ENCODE measurements around the gene MARK3. TPM values are rescaled to one million over a fixed set of nuclear protein-coding genes. Genes with fewer than 3 reads are reported as not detected.
"Not testable (repeated sequence)": the region's sequence is repeated elsewhere in the genome, so short reads cannot be mapped to it uniquely, and the experiment has no call there.

The MARK3 gene
- total RNA-seq, 2 experiments from 2014 or later: 76.0 to 84.2 TPM

DNA sequence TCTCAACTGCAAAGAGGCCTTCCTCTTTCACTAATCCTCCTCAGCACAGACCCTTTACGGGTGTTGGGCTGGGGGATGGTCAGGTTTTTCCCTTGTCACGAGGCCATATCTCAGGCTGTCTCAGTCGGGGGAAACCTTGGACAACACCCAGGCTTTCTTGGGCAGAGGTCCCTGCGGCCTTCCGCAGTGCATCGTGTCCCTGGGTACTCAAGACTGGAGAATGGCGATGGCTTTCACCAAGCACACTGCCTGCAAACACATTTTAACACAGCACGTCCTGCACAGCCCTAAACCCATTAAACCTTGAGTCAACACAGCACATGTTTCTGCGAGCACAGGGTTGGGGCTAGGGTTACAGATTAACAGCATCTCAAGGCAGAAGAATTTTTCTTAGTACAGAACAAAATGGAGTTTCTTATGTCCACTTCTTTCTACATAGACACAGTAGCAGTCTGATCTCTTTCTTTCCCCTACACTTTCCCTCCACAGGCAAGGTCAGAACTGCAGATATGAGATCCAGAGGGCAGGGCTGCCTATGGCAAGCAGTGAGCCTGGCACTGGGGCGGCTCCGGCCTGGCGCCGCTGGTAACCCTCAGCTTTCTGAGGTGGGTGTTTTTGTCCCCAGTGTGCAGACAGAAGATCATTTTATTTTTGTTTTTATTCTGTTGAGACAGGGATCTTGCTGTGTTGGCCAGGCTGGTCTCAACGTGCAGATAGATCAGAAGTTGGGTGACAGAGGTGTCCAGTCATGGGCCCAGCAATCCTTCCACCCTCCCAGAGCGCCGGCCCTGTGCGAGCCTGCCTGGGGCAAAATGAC lies 140.4 kb downstream of the MARK3 start:
- H3K4me3 Mint-ChIP-seq; POLR2A ChIA-PET; H3K36me3 Mint-ChIP-seq (ENCODE audit: low read depth); H3K27ac Mint-ChIP-seq; H3K9me3 Mint-ChIP-seq; CTCF ChIA-PET; DNase-seq: not testable (repeated sequence)
- Mint-ChIP-seq H3K4me1 (peaks cover 31% of the 10 kb centered on the region), H3K27me3 (peaks cover 26% of the 10 kb centered on the region)

DNA sequence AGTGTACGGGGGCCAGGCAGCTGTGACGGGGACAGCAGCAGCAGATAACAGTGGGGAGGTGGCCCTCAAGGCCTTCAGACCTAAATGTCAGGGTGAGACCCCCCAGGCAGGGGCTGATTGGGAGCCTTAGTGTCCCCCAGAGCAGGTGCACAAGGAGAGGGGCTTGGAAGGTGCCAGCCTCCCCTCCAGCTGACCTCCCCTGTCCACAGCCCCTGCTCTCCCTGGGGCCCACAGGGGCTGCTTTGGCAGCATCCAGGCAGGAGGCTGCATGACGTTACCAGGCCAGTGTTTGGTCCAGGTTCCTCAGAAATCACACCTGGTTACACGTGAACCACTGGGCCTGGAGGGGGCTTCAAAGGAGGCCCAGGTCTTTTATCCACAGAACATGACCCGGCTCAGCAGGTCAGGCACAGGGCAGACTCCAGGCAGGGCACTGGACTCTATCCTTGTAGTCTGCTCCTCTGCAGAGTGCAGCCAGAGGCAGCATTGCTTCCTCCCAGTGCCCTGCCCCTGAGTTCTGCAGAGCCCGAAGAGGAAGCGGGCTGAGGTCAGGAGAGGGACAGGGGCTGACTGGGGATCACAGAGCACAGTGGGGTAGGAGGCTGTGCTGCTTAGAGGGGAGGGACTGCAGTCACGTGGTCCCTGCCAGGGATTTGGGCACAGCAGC lies 141.2 kb downstream of the MARK3 start:
- ChIA-PET CTCF (interaction anchor here (1.0 kb wide), 1 partner anchor 19 kb away, joined by 3 read pairs; no protein-coding TSS in a partner anchor), POLR2A (interaction anchor here (5.8 kb wide), 1 partner anchor 36 kb away, joined by 50 read pairs; the partner anchor contains the start of genes BAG5 and COA8)
- Mint-ChIP-seq H3K27ac (no peak overlapping the region), H3K9me3 (no peaks in the 10 kb centered on the region), H3K36me3 (ENCODE audit: low read depth) (peaks cover 3% of the 10 kb centered on the region), H3K27me3 (peaks cover 26% of the 10 kb centered on the region), H3K4me3 (no peak overlapping the region), H3K4me1 (peaks cover 34% of the 10 kb centered on the region)
- DNase-seq: no peak

DNA sequence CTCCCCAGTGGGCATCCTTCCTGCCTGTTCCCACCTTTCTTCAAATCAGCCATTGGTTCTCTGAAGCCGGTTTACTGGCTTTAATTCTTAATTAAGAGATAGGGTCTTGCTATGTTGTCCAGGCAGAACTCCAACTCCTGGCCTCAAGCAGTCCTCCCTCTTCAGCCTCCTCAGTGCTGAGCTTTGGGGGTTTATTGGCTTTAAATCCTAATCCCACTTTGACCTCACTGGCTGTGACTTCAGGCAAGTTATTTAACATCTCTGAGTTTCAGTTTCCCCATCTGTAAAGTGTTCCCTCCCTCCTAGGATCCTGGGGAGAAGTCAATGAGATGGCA lies 141.7 kb downstream of the MARK3 start:
- no peak for DNase-seq
- Mint-ChIP-seq H3K9me3 (no peaks in the 10 kb centered on the region), H3K4me1 (peaks cover 36% of the 10 kb centered on the region), H3K27ac (no peak overlapping the region), H3K4me3 (no peak overlapping the region), H3K36me3 (ENCODE audit: low read depth) (peaks cover 3% of the 10 kb centered on the region), H3K27me3 (peaks cover 26% of the 10 kb centered on the region)
- ChIA-PET CTCF (interaction anchor here (1.0 kb wide), 1 partner anchor 18 kb away, joined by 3 read pairs; no protein-coding TSS in a partner anchor), POLR2A (interaction anchor here (1.2 to 5.8 kb wide), 3 partner anchors 36 to 189 kb away, joined by 3 to 50 read pairs (median 5); partner anchors contain the start of genes BAG5, COA8, XRCC3 and ZFYVE21)

DNA sequence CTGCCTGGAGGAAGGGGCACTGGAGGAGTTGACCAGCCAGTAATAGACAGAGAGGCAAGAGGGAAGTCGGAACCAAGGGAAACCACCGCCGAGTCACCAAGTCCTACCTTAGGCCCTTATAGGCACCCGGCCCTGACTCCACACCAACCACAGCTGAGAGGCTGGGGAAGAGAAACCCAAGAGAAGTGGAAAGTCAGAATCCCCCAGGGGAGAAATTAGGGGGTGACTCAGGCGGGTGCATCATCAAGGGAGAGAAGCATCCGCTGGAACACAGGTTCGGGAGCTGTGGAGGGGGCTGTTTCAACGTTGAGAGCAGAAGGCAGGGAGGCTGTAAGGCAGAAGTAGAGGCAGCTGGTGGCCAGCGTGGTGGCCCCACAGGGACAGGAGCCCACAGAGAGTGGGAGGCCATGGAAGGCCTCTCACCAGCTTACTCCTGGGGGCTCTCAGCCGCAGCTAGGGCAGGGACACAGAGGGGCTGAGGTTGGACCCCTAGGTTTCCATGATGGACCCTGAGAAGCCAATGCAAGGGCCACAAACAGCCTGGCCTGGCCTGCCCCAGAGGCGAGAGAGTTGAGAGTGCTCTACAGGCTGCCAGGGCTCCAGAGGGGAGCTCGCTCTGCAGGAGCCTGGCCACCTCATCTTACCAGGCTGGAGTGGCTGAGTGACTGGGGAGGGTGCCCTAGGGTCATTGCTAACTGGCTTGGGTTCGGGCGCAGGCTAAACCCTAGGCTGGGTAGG lies 142.4 kb downstream of the MARK3 start:
- DNase-seq: no peak
- H3K36me3 Mint-ChIP-seq (ENCODE audit: low read depth): peaks cover 3% of the 10 kb centered on the region
- H3K4me3 Mint-ChIP-seq: peak overlapping the region; percentile 89
- no peaks in the 10 kb centered on the region for H3K9me3 Mint-ChIP-seq
- H3K4me1 Mint-ChIP-seq: peaks cover 36% of the 10 kb centered on the region
- ChIA-PET POLR2A (interaction anchor here (0.8 to 5.8 kb wide), 6 partner anchors 10 to 193 kb away, joined by 3 to 50 read pairs (median 4); partner anchors contain the start of genes BAG5, COA8, EIF5 and XRCC3), CTCF (interaction anchor here (1.0 to 1.8 kb wide), 2 partner anchors 18 to 34 kb away, joined by 3 to 5 read pairs; partner anchors contain the start of gene BAG5)
- H3K27me3 Mint-ChIP-seq: peaks cover 24% of the 10 kb centered on the region
- H3K27ac Mint-ChIP-seq: peak overlapping the region; percentile 33

DNA sequence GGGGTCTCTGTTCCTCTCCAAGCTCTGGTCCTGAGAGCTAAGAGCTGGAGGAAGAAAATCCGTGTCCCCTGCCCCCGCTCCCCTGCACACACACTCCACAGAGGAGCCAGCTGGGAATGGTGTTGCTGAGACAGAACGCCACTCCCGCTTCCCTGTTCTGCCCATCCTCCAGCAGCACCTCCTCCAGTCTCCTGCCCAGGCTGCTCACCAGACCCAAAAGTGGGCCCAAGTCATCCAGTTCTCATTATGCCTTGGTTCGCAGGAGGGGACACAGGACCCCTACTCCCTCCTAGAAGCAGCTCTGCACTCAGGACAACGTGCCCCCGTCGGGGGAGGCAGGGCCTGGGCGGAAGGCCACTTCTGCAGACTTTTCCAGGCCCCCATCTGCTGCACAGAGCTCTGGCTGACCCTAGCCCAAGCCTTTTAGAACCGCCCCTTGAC lies 143.0 kb downstream of the MARK3 start:
- POLR2A ChIA-PET: interaction anchor here (0.6 to 5.8 kb wide), 12 partner anchors 9 to 194 kb away, joined by 3 to 50 read pairs (median 4); partner anchors contain the start of genes BAG5, COA8, EIF5 and XRCC3
- Mint-ChIP-seq H3K27ac (peak overlapping the region; percentile 72), H3K9me3 (no peaks in the 10 kb centered on the region), H3K4me1 (peaks cover 36% of the 10 kb centered on the region), H3K4me3 (peak overlapping the region; percentile 89), H3K36me3 (ENCODE audit: low read depth) (peaks cover 3% of the 10 kb centered on the region), H3K27me3 (peaks cover 21% of the 10 kb centered on the region)
- CTCF ChIA-PET: interaction anchor here (1.8 kb wide), 1 partner anchor 33 kb away, joined by 5 read pairs; the partner anchor contains the start of gene BAG5
- no peak for DNase-seq

DNA sequence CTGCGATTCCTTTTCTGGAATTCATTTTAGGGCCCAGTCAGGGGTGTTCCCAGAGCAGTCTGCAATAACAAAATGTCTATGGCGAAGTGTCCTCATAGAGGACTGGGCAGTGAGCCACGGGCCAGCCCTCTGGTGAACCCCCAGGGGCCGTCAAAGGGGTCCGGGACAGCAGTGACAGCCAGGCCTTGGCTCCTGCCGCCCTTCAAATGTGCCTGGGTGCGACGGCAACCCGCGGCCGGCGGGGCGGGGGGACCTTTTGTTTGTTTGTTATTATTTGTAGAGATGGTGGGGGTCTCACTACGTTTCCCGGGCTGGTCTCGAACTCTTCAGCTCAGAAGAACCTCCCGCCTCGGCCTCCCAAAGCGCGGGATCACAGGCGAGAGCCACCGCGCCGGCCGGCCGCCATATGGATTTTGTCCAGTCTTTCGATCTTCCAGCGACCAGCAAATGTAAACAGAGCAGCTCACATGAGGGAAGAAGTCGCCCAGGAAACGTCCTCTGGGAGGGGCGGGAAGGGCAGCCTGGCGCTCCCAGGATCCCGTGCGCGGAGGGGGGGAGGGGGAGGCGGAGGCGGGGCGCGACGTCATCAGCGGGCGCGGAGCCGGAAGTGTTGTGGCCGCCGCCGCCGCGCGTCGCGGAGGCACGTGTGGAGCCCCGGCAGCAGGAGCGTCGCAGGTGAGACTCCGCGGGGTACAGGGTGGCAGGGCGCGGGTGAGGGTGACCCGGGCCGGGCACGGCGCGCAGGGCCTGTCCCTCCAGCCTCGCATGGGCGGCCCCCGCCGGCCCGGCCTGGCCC lies 143.6 kb downstream of the MARK3 start, which contains the start of gene TRMT61A:
TRMT61A (plus strand) TSS at position 610 of the 796 bp plus-strand sequence. CDS start 783 bp downstream, outside the sequence.
- H3K36me3 Mint-ChIP-seq (ENCODE audit: low read depth): peaks cover 3% of the 10 kb centered on the region
- ChIA-PET CTCF (interaction anchor here (1.8 to 2.2 kb wide), 2 partner anchors 10 to 33 kb away, joined by 5 to 10 read pairs; partner anchors contain the start of gene BAG5), POLR2A (interaction anchor here (0.6 to 5.8 kb wide), 14 partner anchors 9 to 194 kb away, joined by 3 to 50 read pairs (median 4); partner anchors contain the start of genes BAG5, COA8, EIF5 and XRCC3)
- peak; percentile 82 for DNase-seq
- H3K4me1 Mint-ChIP-seq: peaks cover 36% of the 10 kb centered on the region
- peak within 1 kb of the TSS; percentile 92 for H3K27ac Mint-ChIP-seq
- peaks cover 15% of the 10 kb centered on the region for H3K27me3 Mint-ChIP-seq
- H3K9me3 Mint-ChIP-seq: no peaks in the 10 kb centered on the region
- H3K4me3 Mint-ChIP-seq: peak within 1 kb of the TSS; percentile 89

DNA sequence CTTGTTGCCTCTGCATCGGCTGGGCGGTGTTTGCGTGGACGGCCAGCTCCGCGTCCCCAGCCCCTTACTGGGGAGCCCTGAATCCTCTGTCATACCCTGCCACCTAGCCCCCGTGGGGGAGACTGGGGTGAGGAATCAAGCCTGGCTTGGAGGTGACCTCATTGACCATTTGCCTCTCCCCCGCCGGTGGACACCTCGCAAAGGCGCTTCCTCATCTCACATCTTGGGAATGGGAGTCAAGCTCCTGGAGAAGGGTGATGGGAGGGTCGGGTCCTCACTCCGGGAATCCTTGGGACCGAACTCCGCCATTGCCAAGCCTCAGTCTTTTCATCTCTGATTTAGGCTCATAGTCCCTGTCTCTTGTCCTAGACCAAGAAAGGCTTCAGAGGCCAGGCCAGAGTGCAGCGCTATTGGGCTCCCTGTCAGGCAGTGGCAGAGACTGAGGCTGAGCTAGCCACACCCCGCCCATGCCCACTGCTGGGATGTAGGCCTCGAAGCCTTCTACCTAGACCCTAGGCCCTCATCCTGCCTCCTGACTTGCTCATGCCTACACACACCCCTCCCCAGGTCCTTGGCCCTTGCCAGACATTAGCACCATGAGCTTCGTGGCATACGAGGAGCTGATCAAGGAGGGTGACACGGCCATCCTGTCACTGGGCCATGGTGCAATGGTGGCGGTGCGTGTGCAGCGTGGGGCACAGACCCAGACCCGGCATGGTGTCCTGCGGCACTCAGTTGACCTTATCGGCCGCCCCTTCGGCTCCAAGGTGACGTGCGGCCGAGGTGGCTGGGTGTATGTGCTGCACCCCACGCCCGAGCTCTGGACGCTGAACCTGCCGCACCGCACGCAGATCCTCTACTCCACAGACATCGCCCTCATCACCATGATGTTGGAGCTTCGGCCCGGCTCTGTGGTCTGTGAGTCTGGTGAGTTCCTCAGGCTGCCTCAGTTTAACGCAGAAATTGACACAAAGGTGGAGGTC lies 144.5 kb downstream of the MARK3 start:
- ChIA-PET CTCF (interaction anchor here (1.6 to 2.2 kb wide), 3 partner anchors 9 to 32 kb away, joined by 5 to 10 read pairs (median 6); partner anchors contain the start of gene BAG5), POLR2A (interaction anchor here (0.8 to 5.8 kb wide), 10 partner anchors 10 to 195 kb away, joined by 3 to 50 read pairs (median 4); partner anchors contain the start of genes BAG5, COA8, EIF5 and XRCC3)
- Mint-ChIP-seq H3K9me3 (no peaks in the 10 kb centered on the region), H3K27ac (peak overlapping the region; percentile 92), H3K4me1 (peaks cover 36% of the 10 kb centered on the region), H3K27me3 (peaks cover 6% of the 10 kb centered on the region), H3K36me3 (ENCODE audit: low read depth) (peaks cover 3% of the 10 kb centered on the region), H3K4me3 (peak overlapping the region; percentile 89)
- no peak for DNase-seq

DNA sequence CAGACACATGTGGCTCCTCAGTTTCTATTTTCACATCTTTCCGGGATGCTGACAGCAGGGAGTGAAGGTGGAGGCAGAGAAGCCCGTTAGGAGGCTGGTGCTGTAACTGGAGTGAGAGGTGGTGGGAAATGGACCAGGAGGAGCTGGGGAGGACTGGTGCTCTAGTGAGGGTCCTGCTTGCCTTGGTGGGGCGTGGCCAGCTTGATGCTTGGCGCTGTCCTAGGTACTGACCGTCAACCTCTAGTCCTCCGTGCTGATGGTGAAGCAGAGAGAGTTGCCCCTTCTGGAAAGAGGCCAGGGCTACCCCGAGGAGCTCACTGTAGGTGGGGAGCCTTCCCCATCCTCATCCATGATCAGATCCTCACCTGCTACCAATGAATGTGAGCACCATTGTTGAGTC lies 145.2 kb downstream of the MARK3 start:
- peak; percentile 40 for DNase-seq
- peaks cover 3% of the 10 kb centered on the region for H3K36me3 Mint-ChIP-seq (ENCODE audit: low read depth)
- H3K27me3 Mint-ChIP-seq: no peaks in the 10 kb centered on the region
- H3K4me3 Mint-ChIP-seq: peak overlapping the region; percentile 89
- ChIA-PET POLR2A (interaction anchor here (1.1 to 5.8 kb wide), 4 partner anchors 11 to 196 kb away, joined by 3 to 50 read pairs (median 13); partner anchors contain the start of genes BAG5, COA8 and EIF5), CTCF (interaction anchor here (1.6 to 2.2 kb wide), 2 partner anchors 9 to 12 kb away, joined by 6 to 10 read pairs; no protein-coding TSS in a partner anchor)
- peaks cover 36% of the 10 kb centered on the region for H3K4me1 Mint-ChIP-seq
- H3K27ac Mint-ChIP-seq: peak overlapping the region; percentile 40
- no peaks in the 10 kb centered on the region for H3K9me3 Mint-ChIP-seq

DNA sequence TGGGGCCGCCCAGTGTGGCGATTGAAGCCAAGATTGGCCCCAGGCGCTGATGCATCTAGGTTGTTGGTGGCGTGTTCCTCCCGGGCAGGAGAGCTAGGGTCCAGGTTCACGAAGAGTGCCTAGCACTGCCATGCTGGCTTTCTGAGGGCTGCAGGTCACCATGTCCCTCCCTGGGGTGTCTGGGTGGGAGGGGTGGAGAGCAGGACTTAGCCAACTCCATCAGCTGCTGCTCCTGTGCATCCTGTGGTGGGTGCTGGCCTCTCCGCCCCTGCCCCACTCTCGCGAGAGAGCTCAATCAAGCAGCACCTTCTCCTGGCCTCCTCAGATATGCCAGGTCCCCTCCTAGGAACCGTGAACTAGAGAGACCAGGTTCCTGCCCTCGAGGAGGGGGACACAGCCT lies 145.6 kb downstream of the MARK3 start:
- Mint-ChIP-seq H3K4me1 (peaks cover 36% of the 10 kb centered on the region), H3K4me3 (no peak overlapping the region), H3K9me3 (no peaks in the 10 kb centered on the region), H3K27me3 (no peaks in the 10 kb centered on the region), H3K36me3 (ENCODE audit: low read depth) (peaks cover 3% of the 10 kb centered on the region), H3K27ac (no peak overlapping the region)
- no peak for DNase-seq
- ChIA-PET POLR2A (interaction anchor here (1.1 to 5.8 kb wide), 3 partner anchors 11 to 32 kb away, joined by 3 to 50 read pairs (median 14); partner anchors contain the start of genes BAG5 and COA8), CTCF (interaction anchor here (1.6 to 2.2 kb wide), 2 partner anchors 10 to 12 kb away, joined by 6 to 10 read pairs; no protein-coding TSS in a partner anchor)

DNA sequence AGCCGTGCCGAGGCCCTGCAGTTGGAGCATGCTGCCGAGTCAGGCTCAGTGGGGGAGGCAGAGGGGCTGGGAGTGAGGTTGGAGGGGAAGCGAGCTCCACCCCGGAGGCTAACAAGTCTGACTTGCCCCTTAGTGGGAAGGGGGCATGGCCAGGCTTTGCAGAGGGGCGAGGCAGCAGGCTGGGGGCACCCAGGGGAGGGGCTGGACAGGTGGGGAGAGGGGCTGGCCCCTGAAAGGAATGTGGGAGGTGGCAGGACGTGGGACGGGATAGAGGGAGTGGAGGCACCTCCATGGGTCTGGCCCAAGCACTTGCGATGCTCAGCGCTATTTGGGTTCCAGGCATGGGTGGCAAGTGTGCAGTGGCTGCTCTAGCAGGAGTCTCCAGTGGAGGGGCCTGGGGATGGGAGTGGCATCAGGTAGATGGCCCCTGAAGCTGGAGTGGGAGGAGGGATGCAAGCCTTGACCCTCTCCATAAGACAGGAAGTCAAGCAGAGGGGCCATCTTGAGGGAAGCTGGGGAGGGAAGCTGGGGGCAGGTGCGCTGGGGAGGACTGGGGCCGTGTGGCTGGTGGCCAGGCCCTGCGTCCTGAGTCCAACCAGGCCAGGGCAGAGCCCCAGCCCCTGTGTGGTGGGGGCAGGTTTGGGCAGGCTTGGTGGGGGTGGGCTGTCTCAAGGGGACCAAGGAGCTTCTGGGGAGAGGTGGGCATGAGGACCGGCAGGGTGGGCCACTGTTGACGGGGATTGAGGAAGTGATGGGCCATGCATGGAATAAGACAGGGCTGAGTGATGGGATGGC lies 146.4 kb downstream of the MARK3 start:
- ChIA-PET CTCF (interaction anchor here (1.2 to 1.6 kb wide), 2 partner anchors 11 to 31 kb away, joined by 3 to 6 read pairs; no protein-coding TSS in a partner anchor), POLR2A (interaction anchor here (1.1 to 5.8 kb wide), 3 partner anchors 12 to 31 kb away, joined by 3 to 50 read pairs (median 14); partner anchors contain the start of genes BAG5 and COA8)
- Mint-ChIP-seq H3K27ac (no peak overlapping the region), H3K27me3 (no peaks in the 10 kb centered on the region), H3K36me3 (ENCODE audit: low read depth) (peaks cover 3% of the 10 kb centered on the region), H3K4me3 (no peak overlapping the region), H3K9me3 (no peaks in the 10 kb centered on the region), H3K4me1 (peaks cover 34% of the 10 kb centered on the region)
- DNase-seq: no peak

Data from activated CD4-positive, alpha-beta memory T cell treated with anti-CD3 and anti-CD28 coated beads, Interleukin-2, amount 10 ng/mL, durations not matched to agents 7 days and 5 days (primary cell).